ENCODE results near the gene KRTAP12-3. TPM values are rescaled to one million over a fixed set of nuclear protein-coding genes. Genes with fewer than 3 reads are reported as not detected.
"Not testable (repeated sequence)": the region's sequence is repeated elsewhere in the genome, so short reads cannot be mapped to it uniquely, and the experiment has no call there.

The KRTAP12-3 gene
- total RNA-seq, 1 experiment from 2014 or later: not detected

- ATAC-seq: peak; percentile 38
- Mint-ChIP-seq H3K9me3 (no peaks in the 10 kb centered on the region; the same call in 1 of the 2 replicates), H3K27me3 (ENCODE audit: low read depth) (peaks cover 6% of the 10 kb centered on the region; the same call in 1 of the 2 replicates), H3K4me3 (no peak overlapping the region), H3K36me3 (0 out of 2 replicates have a peak, but pooled peaks cover 3% of the 10 kb centered on the region), H3K4me1 (peaks cover 21% of the 10 kb centered on the region), H3K27ac (peak overlapping the region; percentile 80)
- ChIA-PET POLR2A (interaction anchor here (0.8 kb wide), 1 partner anchor 9 kb away, joined by 3 read pairs; no protein-coding TSS in a partner anchor), CTCF (interaction anchor here (0.5 to 2.5 kb wide), 10 partner anchors 32 to 1721 kb away, joined by 3 to 9 read pairs (median 4); no protein-coding TSS in a partner anchor)
- no peak for DNase-seq (ENCODE audit: low spot score)
- TF ChIP-seq FOXK1 (CRISPR knock-in tag; IDR thresholded peaks at IDR 0.05): no peak
- no peak for TF ChIP-seq PRRX2 (CRISPR knock-in tag; IDR thresholded peaks at IDR 0.05)
- no peak for TF ChIP-seq ZNF396 (CRISPR knock-in tag; IDR thresholded peaks at IDR 0.05; ENCODE audit: borderline replicate concordance)
- no peak for TF ChIP-seq RELA (CRISPR knock-in tag; IDR thresholded peaks at IDR 0.05; ENCODE audit: borderline replicate concordance)
- no peak for TF ChIP-seq ATF1 (CRISPR knock-in tag; IDR thresholded peaks at IDR 0.05)
- no peak for TF ChIP-seq NR1H2 (CRISPR knock-in tag; IDR thresholded peaks at IDR 0.05)
- no peak for TF ChIP-seq ESRRA (CRISPR knock-in tag; IDR thresholded peaks at IDR 0.05; ENCODE audit: borderline replicate concordance)
- TF ChIP-seq ATF2 (CRISPR knock-in tag; IDR thresholded peaks at IDR 0.05; ENCODE audit: borderline replicate concordance, low read depth): no peak
- no peak for TF ChIP-seq RORB (CRISPR knock-in tag; IDR thresholded peaks at IDR 0.05)
- TF ChIP-seq MXD4 (CRISPR knock-in tag; IDR thresholded peaks at IDR 0.05; ENCODE audit: borderline replicate concordance): no peak
- TF ChIP-seq STAT6 (CRISPR knock-in tag; conservative IDR thresholded peaks at IDR 0.05; ENCODE audit: low read depth): no peak
Measured at GRCh38 chr21:44686843-44687561, 29.3 kb downstream of the KRTAP12-3 start.

GRCh38 chr21:44687671-44688070 is 29.9 kb downstream of the KRTAP12-3 start:
- no peak for DNase-seq (ENCODE audit: low spot score)
- POLR2A ChIA-PET: no interaction called here
- H3K4me1 Mint-ChIP-seq: peaks cover 21% of the 10 kb centered on the region
- peaks cover 6% of the 10 kb centered on the region; the same call in 1 of the 2 replicates for H3K27me3 Mint-ChIP-seq (ENCODE audit: low read depth)
- ATAC-seq: no peak
- no peak overlapping the region for H3K4me3 Mint-ChIP-seq
- CTCF ChIA-PET: interaction anchor here (0.5 to 2.5 kb wide), 4 partner anchors 69 to 1722 kb away, joined by 3 to 9 read pairs (median 4); no protein-coding TSS in a partner anchor
- TF ChIP-seq NR3C1 (CRISPR knock-in tag; conservative IDR thresholded peaks at IDR 0.05; ENCODE audit: low read depth) (no peak), ZNF219 (CRISPR knock-in tag; IDR thresholded peaks at IDR 0.05; ENCODE audit: borderline replicate concordance) (no peak), OVOL2 (CRISPR knock-in tag; IDR thresholded peaks at IDR 0.05; ENCODE audit: borderline replicate concordance) (no peak), ZNF121 (CRISPR knock-in tag; IDR thresholded peaks at IDR 0.05) (no peak), FOXP4 (CRISPR knock-in tag; IDR thresholded peaks at IDR 0.05) (no peak)
- H3K9me3 Mint-ChIP-seq: peaks cover 6% of the 10 kb centered on the region
- H3K36me3 Mint-ChIP-seq: peaks cover 8% of the 10 kb centered on the region
- no peak overlapping the region for H3K27ac Mint-ChIP-seq

- H3K36me3 Mint-ChIP-seq: peaks cover 23% of the 10 kb centered on the region
- POLR2A ChIA-PET; DNase-seq (ENCODE audit: low spot score); H3K27me3 Mint-ChIP-seq (ENCODE audit: low read depth); CTCF ChIA-PET; H3K4me3 Mint-ChIP-seq; H3K27ac Mint-ChIP-seq; ATAC-seq: not testable (repeated sequence)
- H3K4me1 Mint-ChIP-seq: peaks cover 22% of the 10 kb centered on the region
- H3K9me3 Mint-ChIP-seq: peaks cover 22% of the 10 kb centered on the region
Measured at GRCh38 chr21:44689740-44690139, 32.0 kb downstream of the KRTAP12-3 start.

All from WTC11 (cell line).